SK-N-MC (cell line): ENCODE results near the gene PTPRN2.

ENCODE experiments used
- EZH2 ChIP-seq: fragments of 200-600 bp; sonication (generic); IDR thresholded peaks from one replicate; pipeline ENCODE4 v1.6.1; 2017; ENCODE audit warnings: antibody characterized with exemption
- FOXP2 ChIP-seq: optimal IDR thresholded peaks from 2 replicates; pipeline ENCODE3; 2011; ENCODE audit warnings: mild to moderate bottlenecking, moderate library complexity; ENCODE audit not compliant: insufficient read depth; ENCODE audit errors: extremely low read length, control extremely low read depth
- POLR2AphosphoS5 ChIP-seq: IDR thresholded peaks from 2 replicates; pipeline ENCODE4 v1.6.1; 2012; ENCODE audit warnings: mild to moderate bottlenecking, low read depth, low read length, borderline replicate concordance

GRCh38 chr7:158191671-158192070 lies 396.0 kb downstream of the PTPRN2 start:
- no peak for TF ChIP-seq POLR2AphosphoS5
- TF ChIP-seq EZH2, result no peak
- TF ChIP-seq FOXP2, result no peak
